SH-SY5Y (cell line): ENCODE measurements around the gene SLC5A4.

Experiments used
- GATA2 ChIP-seq: IDR thresholded peaks from 2 replicates; pipeline ENCODE4 v1.6.1; 2011; ENCODE audit warnings: mild to moderate bottlenecking, low read depth, low read length
- GATA3 ChIP-seq: IDR thresholded peaks from 2 replicates; pipeline ENCODE4 v1.6.1; 2011; ENCODE audit warnings: low read depth, mild to moderate bottlenecking, low read length, moderate library complexity

DNA sequence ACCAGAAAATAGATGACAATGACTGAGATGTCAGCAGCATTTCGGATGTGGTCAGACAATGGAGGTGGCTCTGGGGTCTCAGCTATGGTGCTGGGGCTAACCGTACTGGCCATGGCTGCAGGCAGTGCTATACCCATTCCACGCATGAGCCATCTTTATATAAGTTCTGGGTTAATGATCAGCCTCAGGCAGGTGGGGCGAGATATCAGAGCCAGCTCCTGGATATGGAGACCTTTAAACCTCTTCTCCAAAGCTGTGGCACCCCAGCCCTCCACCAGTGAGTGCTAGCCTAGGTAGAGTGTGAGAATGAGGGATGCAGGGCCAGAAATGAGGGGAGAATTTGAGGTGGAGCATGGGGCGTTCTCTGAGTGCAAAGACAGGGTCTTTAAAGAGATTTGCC lies at the start of gene SLC5A4:
- no peak for TF ChIP-seq GATA3
- no peak for TF ChIP-seq GATA2
